ENCODE data around the gene GCK. TPM values are rescaled to one million over a fixed set of nuclear protein-coding genes. Genes with fewer than 3 reads are reported as not detected.

Gene GCK
- total RNA-seq, 1 experiment from 2014 or later, result not detected

DNA sequence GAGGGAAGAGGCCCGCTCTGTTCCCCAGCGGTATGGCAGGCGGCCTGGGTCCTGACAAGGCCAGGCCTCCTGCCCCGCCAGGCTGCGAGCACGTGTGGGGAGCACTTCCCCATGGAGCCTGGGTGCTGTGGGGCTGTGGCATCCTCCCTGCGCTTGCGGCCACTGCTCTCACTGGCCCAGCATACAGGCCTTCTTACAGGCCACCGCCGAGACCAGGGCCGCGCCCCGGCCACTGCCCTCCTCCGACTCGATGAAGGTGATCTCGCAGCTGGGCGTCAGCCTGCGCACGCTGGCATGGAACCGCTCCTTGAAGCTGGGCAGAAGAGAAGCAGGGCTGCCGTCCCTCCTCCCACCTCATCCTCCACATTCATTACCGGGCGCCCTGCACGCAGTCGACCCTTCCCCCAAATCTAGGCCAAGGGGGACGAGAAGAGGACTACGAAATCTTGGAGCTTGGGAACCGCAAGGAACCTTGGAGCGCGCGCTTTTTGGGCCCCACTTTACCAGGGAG, 44.2 kb downstream of the GCK start:
- H3K4me3 Mint-ChIP-seq (ENCODE audit: unreplicated experiment), result no peak overlapping the region
- CTCF ChIA-PET, result no interaction called here

DNA sequence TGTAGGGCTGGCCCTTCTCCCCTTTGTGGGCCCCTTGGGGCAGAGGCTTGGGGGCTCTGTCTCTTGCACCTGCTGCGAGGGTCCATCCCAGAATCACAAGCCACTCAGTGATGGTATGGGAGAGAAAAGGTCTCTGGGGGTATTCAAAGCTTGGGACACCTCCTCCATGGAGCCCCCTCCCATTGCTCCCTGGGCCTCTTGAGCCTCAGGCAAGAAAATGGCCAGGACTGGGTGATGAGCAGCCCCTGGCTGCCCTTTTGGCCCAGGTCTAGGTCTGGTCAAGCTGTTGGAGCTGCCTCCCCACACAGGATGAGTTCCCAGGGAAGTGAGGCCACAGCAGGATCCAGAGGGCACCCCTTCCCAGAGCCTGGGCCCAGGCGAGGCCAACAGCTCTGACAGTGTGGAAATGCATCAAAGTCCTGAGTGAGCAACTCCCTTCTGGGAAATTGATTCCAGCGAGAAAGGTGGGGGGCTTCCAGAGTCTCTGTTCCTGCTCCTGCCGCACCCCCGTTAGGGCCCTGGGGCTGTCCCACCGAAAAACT, 44.7 kb downstream of the GCK start:
- no peak overlapping the region for H3K4me3 Mint-ChIP-seq (ENCODE audit: unreplicated experiment)
- TF ChIP-seq, protein P1, sequence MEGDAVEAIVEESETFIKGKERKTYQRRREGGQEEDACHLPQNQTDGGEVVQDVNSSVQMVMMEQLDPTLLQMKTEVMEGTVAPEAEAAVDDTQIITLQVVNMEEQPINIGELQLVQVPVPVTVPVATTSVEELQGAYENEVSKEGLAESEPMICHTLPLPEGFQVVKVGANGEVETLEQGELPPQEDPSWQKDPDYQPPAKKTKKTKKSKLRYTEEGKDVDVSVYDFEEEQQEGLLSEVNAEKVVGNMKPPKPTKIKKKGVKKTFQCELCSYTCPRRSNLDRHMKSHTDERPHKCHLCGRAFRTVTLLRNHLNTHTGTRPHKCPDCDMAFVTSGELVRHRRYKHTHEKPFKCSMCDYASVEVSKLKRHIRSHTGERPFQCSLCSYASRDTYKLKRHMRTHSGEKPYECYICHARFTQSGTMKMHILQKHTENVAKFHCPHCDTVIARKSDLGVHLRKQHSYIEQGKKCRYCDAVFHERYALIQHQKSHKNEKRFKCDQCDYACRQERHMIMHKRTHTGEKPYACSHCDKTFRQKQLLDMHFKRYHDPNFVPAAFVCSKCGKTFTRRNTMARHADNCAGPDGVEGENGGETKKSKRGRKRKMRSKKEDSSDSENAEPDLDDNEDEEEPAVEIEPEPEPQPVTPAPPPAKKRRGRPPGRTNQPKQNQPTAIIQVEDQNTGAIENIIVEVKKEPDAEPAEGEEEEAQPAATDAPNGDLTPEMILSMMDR (IDR thresholded peaks at IDR 0.05; ENCODE audit: unreplicated experiment), result no peak
- H3K27ac Mint-ChIP-seq (ENCODE audit: low read depth, unreplicated experiment), result no peak overlapping the region
- H3K9me3 Mint-ChIP-seq (ENCODE audit: unreplicated experiment), result no peaks in the 10 kb centered on the region
- ChIA-PET POLR2A (no interaction called here), CTCF (no interaction called here)
- BruUV-seq (replicated peaks), result no TSS peak
- H3K36me3 Mint-ChIP-seq (ENCODE audit: insufficient read depth, unreplicated experiment), result no peaks in the 10 kb centered on the region
- no peak for DNase-seq (ENCODE audit: unreplicated experiment)
- intact Hi-C loops (cut with micrococcal nuclease), result no loop called here
- no peaks in the 10 kb centered on the region for H3K27me3 Mint-ChIP-seq (ENCODE audit: insufficient read depth, unreplicated experiment)
- H3K4me1 Mint-ChIP-seq (ENCODE audit: insufficient read depth, unreplicated experiment), result no peaks in the 10 kb centered on the region

More for the DNA sequence above, 44.2 kb downstream of the GCK start:
- no TSS peak for BruUV-seq (replicated peaks)
- TF ChIP-seq, protein P1 (IDR thresholded peaks at IDR 0.05; ENCODE audit: unreplicated experiment), result no peak
- Mint-ChIP-seq H3K4me1 (ENCODE audit: insufficient read depth, unreplicated experiment) (no peaks in the 10 kb centered on the region), H3K27me3 (ENCODE audit: insufficient read depth, unreplicated experiment) (no peaks in the 10 kb centered on the region), H3K27ac (ENCODE audit: low read depth, unreplicated experiment) (no peak overlapping the region), H3K36me3 (ENCODE audit: insufficient read depth, unreplicated experiment) (no peaks in the 10 kb centered on the region), H3K9me3 (ENCODE audit: unreplicated experiment) (no peaks in the 10 kb centered on the region)
- intact Hi-C loops (cut with micrococcal nuclease), result no loop called here
- DNase-seq (ENCODE audit: unreplicated experiment), result no peak
- POLR2A ChIA-PET, result no interaction called here

DNA sequence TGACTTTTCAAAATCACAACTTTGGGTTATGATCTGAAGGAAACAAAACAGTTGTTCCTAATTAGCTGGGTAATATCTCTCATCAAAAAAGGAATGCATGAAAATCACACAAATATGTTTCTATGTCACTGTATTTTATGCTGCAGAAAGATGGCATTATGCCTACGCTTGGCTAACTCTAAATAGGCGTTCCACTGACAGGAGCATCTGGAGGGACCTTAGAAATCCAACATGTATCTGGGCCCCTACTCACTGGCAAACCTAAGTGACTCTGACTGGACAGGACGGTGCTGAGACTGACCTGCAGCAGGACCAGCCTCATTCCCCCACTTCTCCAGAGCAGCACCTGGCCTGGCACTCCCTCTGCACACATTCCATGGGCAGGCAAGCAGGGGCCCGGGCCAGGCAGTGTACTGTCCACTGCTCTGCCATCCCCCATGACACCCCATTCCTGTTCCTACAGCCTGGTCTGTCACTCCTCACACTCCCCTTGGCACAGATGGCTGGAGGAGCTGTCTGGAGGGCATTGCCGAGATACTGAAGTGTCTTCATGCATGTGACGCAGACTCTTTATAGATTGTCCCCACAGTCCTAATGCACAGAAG, 45.5 kb downstream of the GCK start:
- POLR2A ChIA-PET, result no interaction called here
- BruUV-seq (replicated peaks), result no TSS peak
- H3K27ac Mint-ChIP-seq (ENCODE audit: low read depth, unreplicated experiment), result no peak overlapping the region
- intact Hi-C loops (cut with micrococcal nuclease), result no loop called here
- H3K4me3 Mint-ChIP-seq (ENCODE audit: unreplicated experiment), result no peak overlapping the region
- TF ChIP-seq, protein P1 (IDR thresholded peaks at IDR 0.05; ENCODE audit: unreplicated experiment), result no peak
- no peaks in the 10 kb centered on the region for H3K36me3 Mint-ChIP-seq (ENCODE audit: insufficient read depth, unreplicated experiment)
- no peaks in the 10 kb centered on the region for H3K9me3 Mint-ChIP-seq (ENCODE audit: unreplicated experiment)
- CTCF ChIA-PET, result no interaction called here
- no peaks in the 10 kb centered on the region for H3K27me3 Mint-ChIP-seq (ENCODE audit: insufficient read depth, unreplicated experiment)
- no peaks in the 10 kb centered on the region for H3K4me1 Mint-ChIP-seq (ENCODE audit: insufficient read depth, unreplicated experiment)
- no peak for DNase-seq (ENCODE audit: unreplicated experiment)

DNA sequence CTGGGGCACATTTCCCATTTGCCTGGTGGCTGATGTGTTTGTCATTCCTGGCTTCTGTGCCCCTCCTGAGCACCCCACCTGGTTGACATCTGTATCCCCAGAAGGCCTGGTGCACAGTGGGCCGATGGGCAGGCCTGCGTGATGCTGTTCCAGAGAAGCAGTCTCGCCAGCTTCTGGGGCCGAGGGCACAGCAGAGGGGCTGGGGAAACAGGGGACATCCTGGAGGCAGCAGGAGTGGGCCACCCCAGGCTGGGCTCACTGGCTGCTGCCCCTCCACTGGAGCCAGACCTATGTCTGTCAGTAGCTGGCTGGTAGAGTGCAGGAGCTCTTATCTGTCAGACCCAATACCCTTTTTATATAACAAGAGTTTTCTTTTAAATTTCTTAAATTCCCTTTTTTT, 47.2 kb downstream of the GCK start:
- TF ChIP-seq, protein P1 (IDR thresholded peaks at IDR 0.05; ENCODE audit: unreplicated experiment), result no peak
- no peaks in the 10 kb centered on the region for H3K27me3 Mint-ChIP-seq (ENCODE audit: insufficient read depth, unreplicated experiment)
- no peak overlapping the region for H3K4me3 Mint-ChIP-seq (ENCODE audit: unreplicated experiment)
- no peak for DNase-seq (ENCODE audit: unreplicated experiment)
- H3K27ac Mint-ChIP-seq (ENCODE audit: low read depth, unreplicated experiment), result no peak overlapping the region
- ChIA-PET CTCF (interaction anchor here (1.2 kb wide), 1 partner anchor 27 kb away, joined by 3 read pairs; no protein-coding TSS in a partner anchor), POLR2A (interaction anchor here (0.8 kb wide), 1 partner anchor 76 kb away, joined by 3 read pairs; the partner anchor contains the start of gene PGAM2)
- H3K9me3 Mint-ChIP-seq (ENCODE audit: unreplicated experiment), result no peaks in the 10 kb centered on the region
- intact Hi-C loops (cut with micrococcal nuclease), result no loop called here
- no peaks in the 10 kb centered on the region for H3K36me3 Mint-ChIP-seq (ENCODE audit: insufficient read depth, unreplicated experiment)
- no peaks in the 10 kb centered on the region for H3K4me1 Mint-ChIP-seq (ENCODE audit: insufficient read depth, unreplicated experiment)
- no TSS peak for BruUV-seq (replicated peaks)
